Measurements from ENCODE around the gene KDSR. TPM values are rescaled to one million over a fixed set of nuclear protein-coding genes. Genes with fewer than 3 reads are reported as not detected.

The KDSR gene
- total and polyA plus RNA-seq, 2 of the 13 experiments (the other 11 are each of a cell fraction or from before 2014, with no cell fraction given), result 10.4 to 20.9 TPM

GRCh38 chr18:63320123-63320974 lies 46.7 kb downstream of the KDSR start (continued):
- no peak for TF ChIP-seq ZNF275 (CRISPR knock-in tag; IDR thresholded peaks at IDR 0.05; ENCODE audit: borderline replicate concordance)
- TF ChIP-seq SAFB2 (CRISPR knock-in tag; IDR thresholded peaks at IDR 0.05; ENCODE audit: borderline replicate concordance, low read depth), result 0 out of 2 replicates have a peak, but pooled peaks have one; percentile 38
- TF ChIP-seq MAZ (IDR thresholded peaks at IDR 0.05; ENCODE audit: borderline replicate concordance, low read depth, low read length), result no peak
- TF ChIP-seq MAZ (CRISPR knock-in tag; IDR thresholded peaks at IDR 0.05; ENCODE audit: low read depth), result 0 out of 2 replicates have a peak, but pooled peaks have one; percentile 22
- TF ChIP-seq RBFOX2 (IDR thresholded peaks at IDR 0.05; ENCODE audit: low read depth, low read length), result peak; percentile 39
- peak; percentile 23; the same call in 1 of the 2 replicates for TF ChIP-seq ARID4A (CRISPR knock-in tag; IDR thresholded peaks at IDR 0.05; ENCODE audit: borderline replicate concordance)
- peak; percentile 33; the same call in 1 of the 2 replicates for TF ChIP-seq ZNF574 (CRISPR knock-in tag; IDR thresholded peaks at IDR 0.05)

Measured in HepG2 (cell line).